Measurements from ENCODE around the gene TYW1B.
"Not testable (repeated sequence)": the region's sequence is repeated elsewhere in the genome, so short reads cannot be mapped to it uniquely, and the experiment has no call there.

The TYW1B gene

GRCh38 chr7:72781631-72782030 lies 46.4 kb downstream of the TYW1B start:
- in situ Hi-C loops (cut with MboI; ENCODE audit: low pct_unique_long_range_greater_than_20kb, low sequenced_read_pairs, unreplicated experiment), result no loop called here
- TF ChIP-seq CTCF (IDR thresholded peaks at IDR 0.05; ENCODE audit: extremely low read depth, insufficient read depth, missing control alignments), result no peak
- no peak for DNase-seq (ENCODE audit: low spot score)

DNA sequence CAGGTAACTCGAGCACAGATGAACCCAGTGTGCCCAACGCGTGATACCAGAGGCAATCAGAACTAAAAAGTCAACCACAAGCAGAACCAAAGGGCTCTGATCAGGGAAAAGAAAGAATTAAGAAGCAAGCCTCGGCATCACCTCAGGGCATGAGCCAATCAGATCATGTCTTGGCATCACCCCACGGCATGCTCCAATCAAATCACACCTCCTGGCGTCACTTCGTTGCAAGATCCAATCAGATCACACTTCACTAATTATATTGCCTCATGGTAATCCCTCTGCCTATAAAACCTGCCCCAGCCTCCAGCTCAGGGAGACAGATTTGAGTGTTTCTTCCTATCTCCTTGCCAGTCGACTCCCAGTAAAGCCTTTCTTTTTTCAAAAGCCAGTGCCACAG lies 46.8 kb downstream of the TYW1B start:
- no peak for DNase-seq (ENCODE audit: low spot score)
- in situ Hi-C loops (cut with MboI; ENCODE audit: low pct_unique_long_range_greater_than_20kb, low sequenced_read_pairs, unreplicated experiment), result no loop called here

DNA sequence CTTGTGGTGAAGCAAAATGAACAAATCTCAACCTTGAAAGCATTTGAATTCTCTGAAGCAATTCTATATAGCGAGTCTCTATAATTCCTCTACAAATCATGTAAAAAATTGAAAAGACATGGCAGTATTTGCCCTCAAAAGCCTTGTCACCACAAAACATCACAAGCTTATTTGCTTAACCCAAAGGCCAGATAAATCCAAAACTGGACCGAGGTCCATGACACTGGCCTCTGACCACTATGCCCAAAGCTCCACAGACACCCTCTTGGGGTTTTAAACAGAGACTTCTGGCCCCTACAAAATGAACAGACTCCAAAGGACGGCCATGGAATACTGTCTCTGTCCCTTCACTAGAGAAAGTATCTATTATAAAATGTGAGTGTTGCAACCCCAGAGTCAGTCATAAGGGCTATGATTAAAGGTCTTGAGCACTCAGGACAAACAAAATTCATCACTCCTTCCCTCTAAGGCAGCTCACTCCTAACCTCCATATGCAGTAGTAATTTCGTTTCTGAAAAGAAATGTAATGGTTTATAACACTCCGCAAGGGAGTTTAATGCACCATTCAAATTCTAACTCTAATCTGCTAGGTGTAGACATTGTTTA lies 47.6 kb downstream of the TYW1B start:
- DNase-seq (ENCODE audit: low spot score); in situ Hi-C loops (cut with MboI; ENCODE audit: low pct_unique_long_range_greater_than_20kb, low sequenced_read_pairs, unreplicated experiment): not testable (repeated sequence)

More for the DNA sequence above, 46.8 kb downstream of the TYW1B start:
- no peak for TF ChIP-seq CTCF (IDR thresholded peaks at IDR 0.05; ENCODE audit: extremely low read depth, insufficient read depth, missing control alignments)

DNA sequence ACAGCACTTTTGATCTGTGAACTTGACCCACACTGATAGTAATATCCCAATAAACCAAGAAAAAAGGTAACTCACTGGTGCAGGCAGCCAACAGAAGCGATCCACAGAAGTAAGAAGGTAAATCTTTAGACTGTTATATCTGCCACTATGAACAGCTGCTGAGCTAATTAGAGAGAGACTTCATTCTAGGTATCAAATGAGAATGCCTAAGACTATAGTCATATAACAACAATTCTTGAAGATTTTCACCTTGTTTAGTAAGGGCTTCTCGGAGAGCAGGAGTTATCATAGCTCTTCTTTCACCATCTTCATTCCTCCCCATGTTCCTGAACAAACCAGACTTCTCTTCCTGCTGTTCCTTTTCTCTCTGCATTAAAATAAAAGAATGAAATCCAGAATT lies 50.8 kb downstream of the TYW1B start:
- DNase-seq (ENCODE audit: low spot score); in situ Hi-C loops (cut with MboI; ENCODE audit: low pct_unique_long_range_greater_than_20kb, low sequenced_read_pairs, unreplicated experiment): not testable (repeated sequence)

DNA sequence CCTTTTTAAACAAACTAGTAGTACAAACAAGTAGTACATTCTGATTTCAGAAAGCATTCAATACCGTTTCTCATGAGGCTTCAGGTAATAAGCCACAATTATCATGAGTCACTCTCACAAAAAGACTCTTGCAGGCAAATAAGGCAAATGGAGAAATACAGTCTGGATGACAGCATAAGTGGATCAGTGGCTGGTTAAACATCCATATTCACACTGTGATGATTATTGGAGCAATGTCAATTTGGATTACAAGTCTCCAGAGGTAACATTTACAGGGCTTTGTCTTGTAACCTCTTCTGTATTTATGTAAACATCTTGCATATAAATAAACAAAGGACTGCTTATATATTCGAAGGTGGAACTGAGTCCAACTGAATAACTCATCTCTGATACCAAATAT lies 55.4 kb downstream of the TYW1B start:
- DNase-seq (ENCODE audit: low spot score); in situ Hi-C loops (cut with MboI; ENCODE audit: low pct_unique_long_range_greater_than_20kb, low sequenced_read_pairs, unreplicated experiment): not testable (repeated sequence)

DNA sequence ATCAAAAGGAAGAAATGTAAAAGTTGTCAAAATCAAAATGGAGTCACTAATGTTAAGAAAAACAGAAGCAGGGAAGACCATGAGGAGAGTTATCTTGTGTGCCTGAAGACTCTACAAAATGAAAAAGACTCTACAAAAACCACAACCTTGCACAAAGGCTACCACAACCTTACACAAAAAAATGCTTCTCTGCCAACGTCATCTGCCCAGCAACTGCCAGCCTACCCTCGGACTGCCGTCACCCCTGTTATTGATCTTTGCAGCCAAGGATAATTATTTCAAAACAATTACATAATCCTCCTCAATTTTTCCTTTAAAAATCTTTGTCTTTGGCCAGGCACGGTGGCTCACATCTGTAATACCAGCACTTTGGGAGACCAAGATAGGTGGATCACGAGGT lies 61.0 kb downstream of the TYW1B start:
- DNase-seq (ENCODE audit: low spot score); in situ Hi-C loops (cut with MboI; ENCODE audit: low pct_unique_long_range_greater_than_20kb, low sequenced_read_pairs, unreplicated experiment): not testable (repeated sequence)

DNA sequence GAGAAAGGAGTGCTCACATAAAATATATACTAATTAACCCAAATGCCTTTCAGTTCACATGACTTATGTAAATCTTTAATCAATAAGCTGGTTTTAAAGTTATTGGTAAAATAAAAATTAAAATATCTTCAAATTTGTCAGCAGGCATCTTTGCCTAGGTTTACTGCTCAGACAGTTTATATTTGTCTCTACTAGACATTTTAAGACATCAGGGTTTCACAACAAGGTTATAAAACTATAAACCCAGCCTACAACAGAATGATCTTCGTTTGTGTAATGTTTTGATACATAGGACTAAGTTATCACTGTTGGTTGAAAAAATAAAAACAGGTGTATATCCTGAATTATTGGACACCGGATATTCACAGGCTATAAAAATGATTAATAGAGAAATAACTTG lies 67.4 kb downstream of the TYW1B start:
- in situ Hi-C loops (cut with MboI; ENCODE audit: low pct_unique_long_range_greater_than_20kb, low sequenced_read_pairs, unreplicated experiment), result no loop called here
- DNase-seq (ENCODE audit: low spot score), result no peak
- TF ChIP-seq CTCF (IDR thresholded peaks at IDR 0.05; ENCODE audit: extremely low read depth, insufficient read depth, missing control alignments), result no peak

DNA sequence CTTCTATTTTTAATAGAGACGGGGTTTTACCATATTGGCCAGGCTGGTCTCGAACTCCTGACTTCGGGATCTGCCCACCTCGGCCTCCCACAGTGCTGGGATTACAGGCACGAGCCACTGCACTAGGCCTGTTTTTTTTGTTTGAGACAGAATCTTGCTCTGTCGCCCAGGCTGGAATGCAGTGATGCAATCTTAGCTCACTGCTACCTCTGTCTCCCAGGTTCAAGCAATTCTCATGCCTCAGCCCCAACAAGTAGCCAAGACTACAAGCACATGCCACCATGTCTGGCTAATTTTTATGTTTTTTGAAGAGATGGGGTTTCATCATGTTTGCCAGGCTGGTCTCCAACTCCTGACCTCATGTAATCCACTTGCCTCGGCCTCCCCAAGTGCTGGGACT lies 73.7 kb downstream of the TYW1B start:
- in situ Hi-C loops (cut with MboI; ENCODE audit: low pct_unique_long_range_greater_than_20kb, low sequenced_read_pairs, unreplicated experiment), result no loop called here
- no peak for TF ChIP-seq CTCF (IDR thresholded peaks at IDR 0.05; ENCODE audit: extremely low read depth, insufficient read depth, missing control alignments)
- DNase-seq (ENCODE audit: low spot score), result no peak

DNA sequence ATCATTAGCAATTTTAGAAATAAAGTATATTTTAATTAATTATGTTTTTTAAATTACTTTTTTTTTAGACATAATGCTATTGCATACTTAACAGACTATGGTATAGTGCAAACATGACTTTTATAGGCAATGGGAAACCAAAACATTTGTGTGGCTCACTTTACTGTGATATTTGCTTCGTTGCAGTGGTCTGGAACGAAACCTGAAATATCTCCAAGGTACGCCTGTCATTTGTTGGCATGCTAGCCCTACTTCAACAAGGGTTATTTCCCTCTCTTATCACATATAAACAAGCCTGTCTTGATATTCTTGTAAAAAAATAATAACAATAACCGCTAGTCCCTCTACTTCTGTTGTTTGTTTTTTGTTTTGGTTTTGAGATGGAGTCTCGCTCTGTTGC lies 74.2 kb downstream of the TYW1B start:
- in situ Hi-C loops (cut with MboI; ENCODE audit: low pct_unique_long_range_greater_than_20kb, low sequenced_read_pairs, unreplicated experiment), result no loop called here
- DNase-seq (ENCODE audit: low spot score), result no peak
- no peak for TF ChIP-seq CTCF (IDR thresholded peaks at IDR 0.05; ENCODE audit: extremely low read depth, insufficient read depth, missing control alignments)

- in situ Hi-C loops (cut with MboI; ENCODE audit: low pct_unique_long_range_greater_than_20kb, low sequenced_read_pairs, unreplicated experiment); DNase-seq (ENCODE audit: low spot score): not testable (repeated sequence)
These were observed 74.8 kb downstream of the TYW1B start for GRCh38 chr7:72753229-72753628.

Measured in GM13977 (cell line).